HL-60/S4 treated with retinoic acid at 250 ng/mL for 4 days and 3 days (cell line): ENCODE data around the gene PSMB5.

ENCODE experiments used
- in situ Hi-C: fragments of 300-500 bp; cut with MboI; formaldehyde crosslinking; loops from 2 replicates; pipeline ENCODE4 v1.7.0; 2022; ENCODE audit warnings: low sequenced_read_pairs

Gene PSMB5

GRCh38 chr14:23034498-23035302, at the start of gene PSMB5:
Gene PSMB5, minus strand, starts transcription at chr14:23034900. Its CDS starts 19 bp downstream, at chr14:23034881.
- in situ Hi-C loops, result no loop called here

DNA sequence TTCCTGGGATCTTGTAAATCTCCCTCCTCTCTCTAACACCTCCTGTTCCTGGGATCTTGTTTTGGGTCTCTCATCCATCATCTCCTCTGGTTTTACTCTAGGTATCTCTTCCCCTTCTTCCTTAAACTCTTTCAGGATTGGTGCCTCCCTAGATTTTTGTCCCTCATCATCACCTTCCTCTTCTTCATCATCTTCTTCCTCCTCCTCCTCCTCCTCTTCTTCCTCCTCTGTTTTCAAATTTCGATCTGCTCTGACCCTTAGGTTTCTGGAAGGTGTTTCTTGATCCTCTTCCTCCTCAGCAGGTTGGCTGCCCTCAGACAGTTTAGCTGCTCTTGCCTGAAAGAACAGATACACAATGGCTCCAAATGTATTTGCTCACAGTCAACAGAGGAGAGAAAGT, 45.8 kb upstream of the PSMB5 start:
- in situ Hi-C loops, result no loop called here

GRCh38 chr14:23079716-23080115, 45.0 kb upstream of the PSMB5 start:
- in situ Hi-C loops, result no loop called here

DNA sequence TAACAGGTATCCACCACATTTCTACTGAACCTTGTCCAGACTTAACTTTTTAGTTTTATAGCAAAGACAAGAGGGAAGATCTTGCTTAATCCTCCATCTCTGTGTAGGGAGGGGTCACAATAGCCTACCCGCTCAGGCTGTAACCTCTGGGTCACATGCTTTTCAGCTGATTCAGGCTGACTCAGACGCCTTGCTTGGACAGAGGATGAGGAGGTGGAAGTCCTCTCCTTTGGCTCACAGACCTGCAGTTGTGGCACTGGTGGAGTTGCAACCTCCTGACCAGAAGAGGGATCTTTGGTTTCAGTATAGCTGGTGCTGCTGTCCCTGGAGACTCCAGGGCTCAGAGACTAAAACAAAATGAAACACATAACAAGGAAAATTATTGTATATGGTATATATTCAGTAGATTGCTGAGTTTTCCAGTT, 44.0 kb upstream of the PSMB5 start:
- in situ Hi-C loops, result no loop called here

GRCh38 chr14:23077962-23078361, 43.3 kb upstream of the PSMB5 start:
- in situ Hi-C loops, result no loop called here

DNA sequence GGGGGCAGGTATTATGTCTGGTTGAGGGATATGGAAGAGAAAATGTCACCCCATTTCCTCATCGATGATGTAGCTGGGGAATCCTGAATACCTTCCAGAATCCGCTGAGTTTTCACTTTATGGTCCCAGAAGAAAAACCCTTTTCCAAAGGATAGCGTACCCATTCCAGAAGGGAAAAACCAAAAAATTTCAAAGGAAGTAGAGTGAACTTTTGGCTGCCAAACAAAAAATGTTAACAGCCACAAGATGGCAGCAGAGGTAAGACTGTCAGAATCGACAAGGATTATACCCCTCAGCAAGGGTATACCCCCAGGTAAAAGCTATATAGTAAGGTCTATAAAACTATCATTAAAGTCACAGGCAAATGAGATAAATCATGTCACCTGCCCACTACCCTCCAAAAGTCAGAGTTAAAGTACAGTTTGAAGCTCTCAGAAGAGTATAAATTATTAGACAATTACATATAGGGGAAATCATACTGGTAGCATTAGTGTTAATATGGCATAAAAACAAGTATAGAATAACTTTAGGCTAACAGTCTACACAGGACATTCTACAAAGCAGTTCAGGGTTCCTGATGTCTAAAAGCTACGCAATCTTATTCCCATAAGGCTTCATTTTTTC, 42.2 kb upstream of the PSMB5 start:
- in situ Hi-C loops, result no loop called here

DNA sequence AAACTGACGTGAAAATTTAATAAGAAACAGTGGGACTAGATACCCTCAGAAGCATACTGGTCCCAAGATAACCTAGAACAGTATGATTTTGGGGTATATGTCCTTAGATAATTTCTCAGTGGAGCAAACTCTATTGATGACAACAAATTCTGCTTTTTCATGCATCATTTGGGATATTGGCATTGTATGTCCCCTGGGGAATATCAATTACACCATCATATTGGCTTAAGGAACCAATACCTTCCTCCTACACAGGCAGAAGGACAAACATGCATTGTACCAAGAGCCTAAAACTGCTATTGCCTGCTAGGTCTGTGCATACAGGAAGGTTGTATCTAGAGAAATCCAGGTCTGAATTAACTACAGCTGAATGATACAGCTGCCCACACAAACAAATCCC, 40.2 kb upstream of the PSMB5 start:
- in situ Hi-C loops, result no loop called here

DNA sequence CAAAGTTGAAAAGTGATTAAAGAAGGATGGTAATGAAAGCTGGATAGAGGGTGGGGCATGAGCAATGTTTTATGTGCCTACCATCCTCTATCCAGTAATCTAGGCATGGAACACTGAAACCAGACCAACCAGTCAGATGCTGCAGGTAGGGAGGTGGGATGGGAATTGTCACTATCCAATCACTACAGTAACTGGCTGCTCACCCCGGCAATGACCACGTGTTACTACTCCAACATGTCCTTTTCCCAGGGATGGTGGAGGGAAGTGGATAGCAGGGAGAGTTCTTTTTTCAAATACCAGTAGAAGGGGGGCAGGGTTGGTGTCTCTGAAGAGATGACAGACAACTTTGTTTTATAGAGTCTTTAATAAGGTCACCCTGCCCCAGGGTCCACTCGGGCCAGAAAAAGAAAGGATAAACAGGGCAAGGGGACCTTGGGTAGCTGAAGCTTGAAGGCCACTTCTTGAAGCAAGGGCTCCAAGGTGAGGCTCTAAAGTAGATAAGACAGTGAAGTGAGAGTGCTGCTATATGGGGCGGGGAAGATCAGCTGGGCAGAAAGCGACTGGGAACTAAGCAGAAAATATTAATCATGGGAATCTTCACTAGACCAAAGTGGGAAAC, 37.3 kb upstream of the PSMB5 start:
- in situ Hi-C loops, result no loop called here

GRCh38 chr14:23071244-23071920, 36.7 kb upstream of the PSMB5 start:
- in situ Hi-C loops, result no loop called here

GRCh38 chr14:23070262-23071129, 35.8 kb upstream of the PSMB5 start:
- in situ Hi-C loops, result no loop called here

- in situ Hi-C loops, result no loop called here
Observed at GRCh38 chr14:23069413-23069806, 34.7 kb upstream of the PSMB5 start.

- in situ Hi-C loops, result no loop called here
Observed at GRCh38 chr14:23068789-23069412, 34.2 kb upstream of the PSMB5 start.

DNA sequence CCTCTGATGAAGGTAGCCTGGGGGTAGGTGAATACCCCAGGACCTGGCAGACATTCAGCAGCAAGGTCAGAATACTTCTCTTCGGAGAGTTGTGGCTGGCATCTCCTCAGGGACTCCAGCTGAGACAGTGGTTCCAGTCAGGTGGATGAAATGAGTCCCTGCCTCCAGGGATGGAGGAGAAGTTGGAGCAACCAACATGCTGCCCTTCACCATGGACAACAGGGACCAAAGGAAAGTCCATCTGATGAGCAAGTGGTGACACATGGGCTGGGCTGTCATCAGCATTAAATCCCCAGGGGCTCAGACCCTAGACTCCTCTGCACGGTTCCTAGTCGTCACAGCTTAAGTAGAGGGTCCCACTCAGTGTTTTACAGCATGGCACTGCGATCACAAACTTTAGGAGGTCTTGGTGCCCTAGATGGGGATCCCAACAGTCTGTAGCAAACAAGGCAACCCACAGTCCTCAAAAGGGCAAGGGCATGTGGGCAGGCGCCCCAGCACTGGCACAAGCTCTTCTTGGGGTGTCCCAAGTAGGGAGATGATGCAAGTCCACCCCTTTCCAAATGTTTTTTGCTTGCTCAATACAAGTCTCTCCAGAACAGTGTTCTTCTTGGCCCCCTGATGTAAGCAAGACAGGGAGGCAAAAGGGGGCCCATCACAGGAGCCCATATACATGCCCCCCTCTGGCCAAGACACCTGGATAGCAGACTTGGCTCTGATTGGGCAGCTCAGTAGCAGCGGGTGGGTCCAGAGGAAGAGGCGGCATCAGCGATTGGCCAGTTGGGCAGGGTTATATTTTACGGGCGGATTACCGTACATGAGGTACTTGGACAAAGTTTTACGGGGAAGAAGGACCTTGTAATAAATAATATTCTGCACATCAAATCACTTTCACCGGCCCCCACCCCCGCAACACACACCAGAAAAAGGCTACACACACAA, 33.4 kb upstream of the PSMB5 start:
- in situ Hi-C loops, result no loop called here

- in situ Hi-C loops, result no loop called here
Observed at GRCh38 chr14:23066855-23067744, 32.4 kb upstream of the PSMB5 start.

GRCh38 chr14:23066368-23066767, 31.7 kb upstream of the PSMB5 start:
- in situ Hi-C loops, result no loop called here

GRCh38 chr14:23063601-23064000, 28.9 kb upstream of the PSMB5 start:
- in situ Hi-C loops, result no loop called here

DNA sequence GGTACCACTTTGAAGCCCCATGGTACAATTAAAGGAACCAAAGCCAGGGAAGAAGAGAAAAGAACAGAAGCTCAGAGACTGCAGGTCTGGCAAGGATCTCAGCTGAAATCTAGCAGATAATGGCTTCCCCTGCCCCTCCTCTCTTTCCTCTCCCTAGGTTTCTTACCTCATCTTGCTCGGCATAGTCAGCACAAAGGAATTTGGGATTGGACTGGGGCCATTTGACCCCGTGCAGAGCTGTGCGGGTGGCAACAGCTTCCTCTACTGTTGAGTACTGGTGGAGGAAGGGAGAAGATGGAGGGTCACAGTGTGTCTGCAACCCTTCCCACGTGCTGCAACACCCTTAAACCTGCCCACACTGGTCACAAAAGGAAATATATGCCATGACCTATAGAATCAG, 27.3 kb upstream of the PSMB5 start:
- in situ Hi-C loops, result no loop called here
